NT2/D1 (cell line): Measurements from ENCODE around the gene SCP2.

Source experiments
- SUZ12 ChIP-seq: IDR thresholded peaks from 2 replicates; pipeline ENCODE4 v1.6.1; 2011; ENCODE audit not compliant: insufficient read length, insufficient read depth; ENCODE audit errors: extremely low read depth
- YY1 ChIP-seq: IDR thresholded peaks from 2 replicates; pipeline ENCODE4 v1.6.1; 2011; ENCODE audit not compliant: insufficient read length, insufficient read depth
- ZNF274 ChIP-seq: IDR thresholded peaks from 2 replicates; pipeline ENCODE4 v1.6.1; 2011; ENCODE audit warnings: mild to moderate bottlenecking, low read depth, low read length

GRCh38 chr1:52913014-52913413, 14.1 kb upstream of the SCP2 start:
- TF ChIP-seq YY1 (no peak), ZNF274 (no peak), SUZ12 (no peak)
